ENCODE results near the gene KCNN3.

Gene KCNN3

GRCh38 chr1:154751690-154752089 lies 118.4 kb downstream of the KCNN3 start:
- DNase-seq (ENCODE audit: low read depth, low spot score), result no peak
- in situ Hi-C loops (cut with HindIII; ENCODE audit: low sequenced_read_pairs), result no loop called here
- no peak overlapping the region for H3K4me3 ChIP-seq (ENCODE audit: low read depth, low read length)
- TF ChIP-seq CTCF (IDR thresholded peaks at IDR 0.05; ENCODE audit: low read depth, low read length), result no peak

- H3K4me3 ChIP-seq (ENCODE audit: low read depth, low read length), result no peak overlapping the region
- no peak for DNase-seq (ENCODE audit: low read depth, low spot score)
- no peak for TF ChIP-seq CTCF (IDR thresholded peaks at IDR 0.05; ENCODE audit: low read depth, low read length)
- in situ Hi-C loops (cut with HindIII; ENCODE audit: low sequenced_read_pairs), result no loop called here
These were observed 119.1 kb downstream of the KCNN3 start for GRCh38 chr1:154750681-154751665.

GRCh38 chr1:154749078-154749760 lies 120.9 kb downstream of the KCNN3 start:
- in situ Hi-C loops (cut with HindIII; ENCODE audit: low sequenced_read_pairs), result loop anchor here (10.0 kb wide), 1 partner anchor 106 kb away; no protein-coding TSS in a partner anchor
- DNase-seq (ENCODE audit: low read depth, low spot score), result peak; percentile 36
- peak; percentile 51 for TF ChIP-seq CTCF (IDR thresholded peaks at IDR 0.05; ENCODE audit: low read depth, low read length)
- no peak overlapping the region for H3K4me3 ChIP-seq (ENCODE audit: low read depth, low read length)

GRCh38 chr1:154748405-154748775 lies 121.7 kb downstream of the KCNN3 start:
- in situ Hi-C loops (cut with HindIII; ENCODE audit: low sequenced_read_pairs), result loop anchor here (10.0 kb wide), 1 partner anchor 106 kb away; no protein-coding TSS in a partner anchor
- no peak overlapping the region for H3K4me3 ChIP-seq (ENCODE audit: low read depth, low read length)
- no peak for DNase-seq (ENCODE audit: low read depth, low spot score)
- TF ChIP-seq CTCF (IDR thresholded peaks at IDR 0.05; ENCODE audit: low read depth, low read length), result no peak

- no peak overlapping the region for H3K4me3 ChIP-seq (ENCODE audit: low read depth, low read length)
- in situ Hi-C loops (cut with HindIII; ENCODE audit: low sequenced_read_pairs), result loop anchor here (10.0 kb wide), 1 partner anchor 107 kb away; no protein-coding TSS in a partner anchor
- no peak for TF ChIP-seq CTCF (IDR thresholded peaks at IDR 0.05; ENCODE audit: low read depth, low read length)
- DNase-seq (ENCODE audit: low read depth, low spot score), result peak; percentile 24
These were observed 122.2 kb downstream of the KCNN3 start for GRCh38 chr1:154747740-154748404.

GRCh38 chr1:154747380-154747739 lies 122.7 kb downstream of the KCNN3 start:
- TF ChIP-seq CTCF (IDR thresholded peaks at IDR 0.05; ENCODE audit: low read depth, low read length), result no peak

More at GRCh38 chr1:154747380-154747739, 122.7 kb downstream of the KCNN3 start:
- no peak for DNase-seq (ENCODE audit: low read depth, low spot score)
- H3K4me3 ChIP-seq (ENCODE audit: low read depth, low read length), result no peak overlapping the region
- in situ Hi-C loops (cut with HindIII; ENCODE audit: low sequenced_read_pairs), result loop anchor here (10.0 kb wide), 1 partner anchor 107 kb away; no protein-coding TSS in a partner anchor
